H9 (cell line): ENCODE measurements around the gene CA12. TPM values are rescaled to one million over a fixed set of nuclear protein-coding genes. Genes with fewer than 3 reads are reported as not detected.

Experiments
- DNase-seq: peaks from one replicate; pipeline ENCODE4 v3.0.0-alpha.2; 2017
- H2AFZ ChIP-seq: one replicate; pipeline ENCODE4 v1.6.1; 2013; ENCODE audit warnings: mild to moderate bottlenecking, low read length, control low read depth, moderate library complexity
- H2AK5ac ChIP-seq: 2 replicates; pipeline ENCODE4 v1.6.1; 2013; ENCODE audit warnings: low read length, control low read depth, mixed read lengths; ENCODE audit not compliant: insufficient read length
- H2BK120ac ChIP-seq: one replicate; pipeline ENCODE4 v1.6.1; 2013; ENCODE audit warnings: low read depth, mild to moderate bottlenecking, low read length, control low read depth, inconsistent platforms; ENCODE audit not compliant: poor library complexity, severe bottlenecking
- H2BK12ac ChIP-seq: 2 replicates; pipeline ENCODE4 v1.6.1; 2013; ENCODE audit warnings: low read length, control low read depth, mixed read lengths, low read depth; ENCODE audit not compliant: insufficient read length
- H2BK15ac ChIP-seq: 2 replicates; pipeline ENCODE4 v1.6.1; 2013; ENCODE audit warnings: low read depth, low read length, control low read depth
- H2BK20ac ChIP-seq: one replicate; pipeline ENCODE4 v1.6.1; 2013; ENCODE audit warnings: low read depth, mild to moderate bottlenecking, low read length, control low read depth, inconsistent platforms; ENCODE audit not compliant: poor library complexity, severe bottlenecking
- H2BK5ac ChIP-seq: 2 replicates; pipeline ENCODE4 v1.6.1; 2013; ENCODE audit warnings: low read length, control low read depth, mixed read lengths; ENCODE audit not compliant: insufficient read length
- H3K14ac ChIP-seq: 2 replicates; pipeline ENCODE4 v1.6.1; 2013; ENCODE audit warnings: low read length, control low read depth; ENCODE audit not compliant: insufficient read depth
- H3K18ac ChIP-seq: 2 replicates; pipeline ENCODE4 v1.6.1; 2013; ENCODE audit warnings: low read depth, mild to moderate bottlenecking, mixed read lengths, low read length, control low read depth; ENCODE audit not compliant: insufficient read length
- H3K23ac ChIP-seq: 2 replicates; pipeline ENCODE4 v1.6.1; 2013; ENCODE audit warnings: low read length, control low read depth, mixed read lengths, low read depth; ENCODE audit not compliant: insufficient read length
- H3K23me2 ChIP-seq: 2 replicates; pipeline ENCODE4 v1.6.1; 2013; ENCODE audit warnings: low read depth, mild to moderate bottlenecking, mixed read lengths, low read length, control low read depth; ENCODE audit not compliant: insufficient read length, poor library complexity, severe bottlenecking
- H3K27ac ChIP-seq: 2 replicates; pipeline ENCODE4 v1.5.1; 2013; ENCODE audit warnings: low read length, control low read depth, mixed read lengths, low read depth; ENCODE audit not compliant: insufficient read length
- H3K27me3 ChIP-seq: 2 replicates; pipeline ENCODE4 v1.6.1; 2013; ENCODE audit warnings: low read length, control low read depth, inconsistent platforms; ENCODE audit not compliant: insufficient read depth
- H3K4ac ChIP-seq: 2 replicates; pipeline ENCODE4 v1.6.1; 2013; ENCODE audit warnings: low read depth, mild to moderate bottlenecking, control low read depth, inconsistent platforms, low read length, moderate library complexity
- H3K4me1 ChIP-seq: 2 replicates; pipeline ENCODE4 v1.6.1; 2013; ENCODE audit warnings: low read length, control low read depth, inconsistent platforms; ENCODE audit not compliant: insufficient read depth
- H3K4me2 ChIP-seq: 2 replicates; pipeline ENCODE4 v1.6.1; 2013; ENCODE audit warnings: low read length, control low read depth, mixed read lengths; ENCODE audit not compliant: insufficient read length, insufficient read depth
- H3K56ac ChIP-seq: 2 replicates; pipeline ENCODE4 v1.6.1; 2013; ENCODE audit warnings: low read depth, mild to moderate bottlenecking, mixed read lengths, low read length, control low read depth; ENCODE audit not compliant: insufficient read length
- H3K79me1 ChIP-seq: 2 replicates; pipeline ENCODE4 v1.6.1; 2013; ENCODE audit warnings: low read depth, mild to moderate bottlenecking, moderate library complexity, low read length, control low read depth, inconsistent platforms; ENCODE audit not compliant: insufficient read depth, poor library complexity, severe bottlenecking
- H3K79me2 ChIP-seq: 2 replicates; pipeline ENCODE4 v1.6.1; 2013; ENCODE audit warnings: low read length, control low read depth, inconsistent platforms; ENCODE audit not compliant: insufficient read depth
- H3K9ac ChIP-seq: 2 replicates; pipeline ENCODE4 v1.6.1; 2013; ENCODE audit warnings: low read length, control low read depth, mixed read lengths; ENCODE audit not compliant: insufficient read length; ENCODE audit errors: extremely low read depth
- H3K9me3 ChIP-seq: one replicate; pipeline ENCODE4 v1.6.1; 2013; ENCODE audit warnings: low read depth, low read length, inconsistent platforms; ENCODE audit not compliant: control insufficient read depth
- H3T11ph ChIP-seq: one replicate; pipeline ENCODE4 v1.6.1; 2013; ENCODE audit warnings: mild to moderate bottlenecking, low read length, control low read depth, inconsistent platforms
- H4K20me1 ChIP-seq: one replicate; pipeline ENCODE4 v1.6.1; 2013; ENCODE audit not compliant: control insufficient read depth, insufficient read length, insufficient read depth
- H4K5ac ChIP-seq: 2 replicates; pipeline ENCODE4 v1.6.1; 2013; ENCODE audit warnings: low read depth, mild to moderate bottlenecking, mixed read lengths, low read length, control low read depth; ENCODE audit not compliant: insufficient read length
- H4K8ac ChIP-seq: replicated peaks from 2 replicates; pipeline ENCODE4 v1.6.1; 2013; ENCODE audit warnings: low read length, control low read depth, mixed read lengths, low read depth; ENCODE audit not compliant: insufficient read length
- H4K91ac ChIP-seq: 2 replicates; pipeline ENCODE4 v1.6.1; 2013; ENCODE audit warnings: low read depth, mild to moderate bottlenecking, moderate library complexity, mixed read lengths, low read length, control low read depth; ENCODE audit not compliant: insufficient read length
- H3K27ac Mint-ChIP-seq, 3 experiments: 2 replicates in 2 of 3; 3 replicates in 1 of 3; pipeline ENCODE4 v1.8.0; 2020 to 2021; ENCODE audit warnings: mixed read lengths in 3 of 3, mild to moderate bottlenecking in 1 of 3, moderate library complexity in 1 of 3
- H3K27me3 Mint-ChIP-seq: 2 replicates; pipeline ENCODE4 v1.8.0; 2021; ENCODE audit warnings: low read depth, mild to moderate bottlenecking, moderate library complexity, mixed read lengths
- H3K36me3 Mint-ChIP-seq, 3 experiments: 2 replicates in 2 of 3; 3 replicates in 1 of 3; pipeline ENCODE4 v1.8.0; 2020 to 2021; ENCODE audit warnings: low read depth in 3 of 3, mixed read lengths in 3 of 3; ENCODE audit not compliant: insufficient read depth in 1 of 3
- H3K4me1 Mint-ChIP-seq, 2 experiments: 2 replicates each; pipeline ENCODE4 v1.8.0; 2020; ENCODE audit warnings: mixed read lengths in 2 of 2
- H3K4me3 Mint-ChIP-seq, 2 experiments: 2 replicates in 1 of 2; 3 replicates in 1 of 2; pipeline ENCODE4 v1.8.0; 2020 to 2021; ENCODE audit warnings: mild to moderate bottlenecking in 2 of 2, mixed read lengths in 2 of 2, moderate library complexity in 1 of 2
- H3K9me3 Mint-ChIP-seq, 2 experiments: 2 replicates in 1 of 2; 3 replicates in 1 of 2; pipeline ENCODE4 v1.8.0; 2020; ENCODE audit warnings: mild to moderate bottlenecking in 2 of 2, mixed read lengths in 2 of 2, moderate library complexity in 1 of 2
- WGBS: extraction: QIAGEN DNeasy Blood & Tissue Kit; methylation state at CpG from one replicate; pipeline ENCODE4 v1.1.7; 2013; ENCODE audit warnings: missing lambda C conversion rate, low lambda C conversion rate, mixed read lengths; ENCODE audit not compliant: insufficient read length; ENCODE audit errors: extremely low coverage; 5-methylcytosine and 5-hydroxymethylcytosine counted together
- total RNA-seq: library from RNA; stranded (reverse); gene quantifications from 2 replicates; pipeline ENCODE4 v1.2.1, GENCODE V29; 2021
- TF ChIP-seq, protein P1 (sequence below): fragments of 200-600 bp; sonication (generic); conservative IDR thresholded peaks from 3 replicates; pipeline ENCODE4 v1.8.0; 2021; ENCODE audit warnings: antibody characterized with exemption, mild to moderate bottlenecking

The CA12 gene
- total RNA-seq, 1 experiment from 2014 or later, result 0.68 TPM

DNA sequence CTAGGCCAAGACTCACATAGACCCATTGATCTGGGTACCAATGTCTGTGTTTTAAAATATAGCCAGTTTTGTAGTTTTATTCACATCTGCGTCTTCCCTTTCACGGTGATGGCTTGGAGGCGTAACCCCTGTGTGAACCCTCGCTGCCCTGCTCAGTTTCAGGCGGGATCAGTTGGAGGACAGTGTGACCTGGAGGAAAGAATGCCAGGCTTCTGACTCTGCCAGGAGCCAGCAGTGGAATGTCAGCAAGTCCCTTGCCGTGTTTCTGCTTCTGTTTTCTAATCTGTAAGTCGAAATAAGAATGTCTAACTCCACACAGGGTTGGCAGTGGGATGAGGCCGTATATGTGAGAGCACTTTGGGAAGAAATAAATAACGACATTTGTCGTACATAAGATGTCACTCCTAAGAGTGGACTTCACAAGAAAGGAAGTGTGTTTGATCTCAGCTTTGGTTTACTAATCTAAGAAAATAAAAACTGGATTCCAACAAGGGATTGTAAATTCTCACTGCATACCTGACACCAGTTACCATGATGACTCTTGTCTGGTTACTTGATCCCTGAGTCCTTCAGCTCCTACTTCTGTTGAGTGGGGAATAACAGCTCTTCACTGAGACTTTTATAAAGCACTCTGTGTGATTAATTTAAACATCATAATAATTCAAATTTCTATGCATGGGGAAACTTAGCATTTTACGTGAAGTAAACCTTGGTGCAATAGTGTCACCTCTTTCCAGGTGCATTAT lies 6.3 kb upstream of the CA12 start:
- H3T11ph ChIP-seq, result no peak overlapping the region
- WGBS, result no CpG with 5 or more reads among the region's 11 CpGs
- no peaks in the 10 kb centered on the region for H3K79me1 ChIP-seq
- H3K27ac ChIP-seq, result no peak overlapping the region
- H3K4me3 Mint-ChIP-seq, result no peak overlapping the region
- no peaks in the 10 kb centered on the region for H3K9me3 Mint-ChIP-seq
- H3K27me3 Mint-ChIP-seq, result peaks cover 64% of the 10 kb centered on the region
- no peak overlapping the region for H4K5ac ChIP-seq
- no peak overlapping the region for H2AK5ac ChIP-seq
- H3K14ac ChIP-seq, result no peak overlapping the region
- H3K4ac ChIP-seq, result no peak overlapping the region
- H2BK120ac ChIP-seq, result no peak overlapping the region
- no peaks in the 10 kb centered on the region; the same call in 1 of the 2 replicates for H3K27me3 ChIP-seq
- H3K9me3 ChIP-seq, result no peaks in the 10 kb centered on the region
- no peak overlapping the region for H3K4me2 ChIP-seq
- no peak overlapping the region for H3K27ac Mint-ChIP-seq
- H2BK15ac ChIP-seq, result no peak overlapping the region
- H3K79me2 ChIP-seq, result no peaks in the 10 kb centered on the region
- H4K91ac ChIP-seq, result no peak overlapping the region
- no peaks in the 10 kb centered on the region for H3K23me2 ChIP-seq
- H2AFZ ChIP-seq, result no peak overlapping the region
- peaks cover 3 to 5% of the 10 kb centered on the region in 2 experiments; a peak in 3 of 4 replicates for H3K4me1 Mint-ChIP-seq
- H2BK12ac ChIP-seq, result no peak overlapping the region
- DNase-seq, result no peak
- no peak overlapping the region for H4K8ac ChIP-seq
- no peak overlapping the region for H2BK5ac ChIP-seq
- no peak overlapping the region for H3K18ac ChIP-seq
- no peaks in the 10 kb centered on the region; the same call in 1 of the 2 replicates for H3K4me1 ChIP-seq
- H2BK20ac ChIP-seq, result no peak overlapping the region
- no peak overlapping the region for H3K23ac ChIP-seq
- H3K56ac ChIP-seq, result no peak overlapping the region
- TF ChIP-seq, protein P1, sequence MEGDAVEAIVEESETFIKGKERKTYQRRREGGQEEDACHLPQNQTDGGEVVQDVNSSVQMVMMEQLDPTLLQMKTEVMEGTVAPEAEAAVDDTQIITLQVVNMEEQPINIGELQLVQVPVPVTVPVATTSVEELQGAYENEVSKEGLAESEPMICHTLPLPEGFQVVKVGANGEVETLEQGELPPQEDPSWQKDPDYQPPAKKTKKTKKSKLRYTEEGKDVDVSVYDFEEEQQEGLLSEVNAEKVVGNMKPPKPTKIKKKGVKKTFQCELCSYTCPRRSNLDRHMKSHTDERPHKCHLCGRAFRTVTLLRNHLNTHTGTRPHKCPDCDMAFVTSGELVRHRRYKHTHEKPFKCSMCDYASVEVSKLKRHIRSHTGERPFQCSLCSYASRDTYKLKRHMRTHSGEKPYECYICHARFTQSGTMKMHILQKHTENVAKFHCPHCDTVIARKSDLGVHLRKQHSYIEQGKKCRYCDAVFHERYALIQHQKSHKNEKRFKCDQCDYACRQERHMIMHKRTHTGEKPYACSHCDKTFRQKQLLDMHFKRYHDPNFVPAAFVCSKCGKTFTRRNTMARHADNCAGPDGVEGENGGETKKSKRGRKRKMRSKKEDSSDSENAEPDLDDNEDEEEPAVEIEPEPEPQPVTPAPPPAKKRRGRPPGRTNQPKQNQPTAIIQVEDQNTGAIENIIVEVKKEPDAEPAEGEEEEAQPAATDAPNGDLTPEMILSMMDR, result no peak
- H4K20me1 ChIP-seq, result no peaks in the 10 kb centered on the region
- H3K9ac ChIP-seq, result no peak overlapping the region
- no peaks in the 10 kb centered on the region for H3K36me3 Mint-ChIP-seq
